ENCODE data around the gene TRIOBP. TPM values are rescaled to one million over a fixed set of nuclear protein-coding genes. Genes with fewer than 3 reads are reported as not detected.

Gene TRIOBP
- total and polyA plus RNA-seq, 2 of the 13 experiments (the other 11 are each of a cell fraction or from before 2014, with no cell fraction given): 6.1 to 15.4 TPM

GRCh38 chr22:37658133-37659065 lies 38.4 kb upstream of the TRIOBP start, which contains the start of gene PDXP (continued):
- TF ChIP-seq CTCF (CRISPR knock-in tag; IDR thresholded peaks at IDR 0.05) (no peak), ZNF552 (CRISPR knock-in tag; IDR thresholded peaks at IDR 0.05; ENCODE audit: borderline replicate concordance) (no peak), HES4 (CRISPR knock-in tag; IDR thresholded peaks at IDR 0.05; ENCODE audit: borderline replicate concordance) (no peak), TBP (CRISPR knock-in tag; IDR thresholded peaks at IDR 0.05) (no peak), DDIT3 (CRISPR knock-in tag; IDR thresholded peaks at IDR 0.05) (no peak), ZIK1 (CRISPR knock-in tag; IDR thresholded peaks at IDR 0.05; ENCODE audit: borderline replicate concordance, low read depth) (no peak; the same call in 1 of the 2 replicates), ZNF646 (CRISPR knock-in tag; IDR thresholded peaks at IDR 0.05) (no peak), U2AF2 (IDR thresholded peaks at IDR 0.05; ENCODE audit: low read depth, low read length) (no peak), ZNF704 (CRISPR knock-in tag; IDR thresholded peaks at IDR 0.05; ENCODE audit: borderline replicate concordance) (no peak), RERE (CRISPR knock-in tag; IDR thresholded peaks at IDR 0.05; ENCODE audit: low read depth) (no peak), ZNF263 (CRISPR knock-in tag; IDR thresholded peaks at IDR 0.05) (no peak)
